Measurements from ENCODE around the gene ARL4D.

- no peak for TF ChIP-seq CTCF (IDR thresholded peaks at IDR 0.05)
- no peak for TF ChIP-seq EP300 (IDR thresholded peaks at IDR 0.05)
These were observed 13.4 kb downstream of the ARL4D start for GRCh38 chr17:43412166-43412565.
